SK-N-SH (cell line): Measurements from ENCODE around the gene PER2.

Experiments used
- CTCF ChIP-seq: fragments of 200-600 bp; sonication (generic); IDR thresholded peaks from 2 replicates; pipeline ENCODE4 v1.6.1; 2017; ENCODE audit warnings: antibody characterized with exemption, mild to moderate bottlenecking, moderate library complexity
- EZH2phosphoT487 ChIP-seq: fragments of 200-600 bp; sonication (generic); IDR thresholded peaks from 2 replicates; pipeline ENCODE4 v1.6.1; 2017; ENCODE audit warnings: low read depth, mixed run types, mild to moderate bottlenecking, antibody characterized with exemption, moderate library complexity, borderline replicate concordance
- MXI1 ChIP-seq: IDR thresholded peaks from 2 replicates; pipeline ENCODE4 v1.6.1; 2012; ENCODE audit warnings: mild to moderate bottlenecking, low read depth, low read length, improper control_type of control experiment
- NFIC ChIP-seq: IDR thresholded peaks from 2 replicates; pipeline ENCODE4 v1.4.0; 2012; ENCODE audit warnings: borderline replicate concordance
- POLR2AphosphoS5 ChIP-seq: IDR thresholded peaks from 2 replicates; pipeline ENCODE4 v1.6.1; 2012; ENCODE audit warnings: low read depth, low read length
- RAD21 ChIP-seq: IDR thresholded peaks from 2 replicates; pipeline ENCODE4 v1.6.1; 2012; ENCODE audit warnings: mild to moderate bottlenecking, low read length
- RCOR1 ChIP-seq: fragments of 150-350 bp; IDR thresholded peaks from 2 replicates; pipeline ENCODE4 v1.6.1; 2017; ENCODE audit warnings: antibody characterized with exemption, low read length
- REST ChIP-seq: IDR thresholded peaks from 2 replicates; pipeline ENCODE4 v1.6.1; 2012; ENCODE audit warnings: mild to moderate bottlenecking, low read depth, low read length, moderate library complexity
- RFX5 ChIP-seq: IDR thresholded peaks from 2 replicates; pipeline ENCODE4 v1.6.1; 2012; ENCODE audit warnings: mild to moderate bottlenecking, improper control_type of control experiment, low read length
- RXRA ChIP-seq: IDR thresholded peaks from 2 replicates; pipeline ENCODE4 v1.4.0; 2012; ENCODE audit warnings: low read depth, mild to moderate bottlenecking, borderline replicate concordance
- SMC3 ChIP-seq: IDR thresholded peaks from 2 replicates; pipeline ENCODE4 v1.6.1; 2012; ENCODE audit warnings: low read depth, low read length, improper control_type of control experiment
- TEAD4 ChIP-seq: IDR thresholded peaks from 2 replicates; pipeline ENCODE4 v1.4.0; 2012; ENCODE audit warnings: mild to moderate bottlenecking, borderline replicate concordance; ENCODE audit not compliant: insufficient read depth
- USF2 ChIP-seq: fragments of 150-350 bp; IDR thresholded peaks from 2 replicates; pipeline ENCODE4 v1.6.1; 2017; ENCODE audit warnings: antibody characterized with exemption, low read length, low read depth, borderline replicate concordance

DNA sequence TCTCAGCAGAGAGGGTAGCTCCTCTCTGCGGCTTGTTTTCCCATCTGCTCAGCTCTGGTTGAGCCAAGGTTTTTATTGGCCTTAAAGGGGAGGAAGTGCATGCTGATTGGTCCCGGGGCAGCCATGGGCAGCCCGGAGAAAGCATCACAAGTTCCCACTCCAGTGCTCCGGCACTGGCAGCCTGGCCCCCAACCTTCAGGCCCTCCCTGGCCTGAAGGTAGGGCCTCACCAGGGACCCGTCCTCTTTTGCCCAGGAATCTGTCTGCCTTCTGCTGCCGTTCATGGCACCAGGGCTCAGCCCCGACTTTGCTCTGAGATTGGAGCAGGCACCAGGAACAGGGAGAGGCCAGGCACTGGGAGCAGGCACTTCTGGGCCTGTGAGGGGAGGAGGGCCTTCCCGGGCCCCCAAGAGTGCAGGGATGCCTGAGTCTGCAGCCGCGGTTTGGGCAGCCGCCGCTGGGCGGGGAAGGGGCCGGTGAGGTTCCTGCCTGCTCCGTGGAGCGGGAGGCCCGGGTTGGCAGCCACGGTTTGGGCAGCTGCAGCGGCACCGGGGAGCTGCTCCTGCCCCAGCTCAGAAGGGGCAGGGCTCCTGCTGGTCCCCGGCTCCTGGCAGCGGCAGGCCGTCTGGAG lies 67.4 kb downstream of the PER2 start:
- TF ChIP-seq TEAD4 (no peak), RCOR1 (no peak), SMC3 (no peak), CTCF (no peak), REST (no peak), USF2 (no peak), RFX5 (no peak), POLR2AphosphoS5 (no peak), RAD21 (no peak), MXI1 (no peak), NFIC (no peak), EZH2phosphoT487 (no peak), RXRA (no peak)
